Neural progenitor cell (in vitro differentiated cells): ENCODE measurements around the gene DRAM2.

Experiments used
- EZH2 ChIP-seq: fragments of 200-600 bp; sonication (generic); IDR thresholded peaks from 2 replicates; pipeline ENCODE4 v1.6.1; 2017; ENCODE audit warnings: antibody characterized with exemption, mild to moderate bottlenecking, moderate library complexity
- EZH2phosphoT487 ChIP-seq: fragments of 200-600 bp; sonication (generic); IDR thresholded peaks from 2 replicates; pipeline ENCODE4 v1.6.1; 2017; ENCODE audit warnings: antibody characterized with exemption
- TF ChIP-seq, protein P1 (sequence below): fragments of 200-600 bp; sonication (generic); IDR thresholded peaks from 2 replicates; pipeline ENCODE4 v1.5.1; 2017; ENCODE audit warnings: antibody characterized with exemption, mild to moderate bottlenecking

GRCh38 chr1:111175349-111175748 lies 35.5 kb upstream of the DRAM2 start:
- TF ChIP-seq, protein P1, sequence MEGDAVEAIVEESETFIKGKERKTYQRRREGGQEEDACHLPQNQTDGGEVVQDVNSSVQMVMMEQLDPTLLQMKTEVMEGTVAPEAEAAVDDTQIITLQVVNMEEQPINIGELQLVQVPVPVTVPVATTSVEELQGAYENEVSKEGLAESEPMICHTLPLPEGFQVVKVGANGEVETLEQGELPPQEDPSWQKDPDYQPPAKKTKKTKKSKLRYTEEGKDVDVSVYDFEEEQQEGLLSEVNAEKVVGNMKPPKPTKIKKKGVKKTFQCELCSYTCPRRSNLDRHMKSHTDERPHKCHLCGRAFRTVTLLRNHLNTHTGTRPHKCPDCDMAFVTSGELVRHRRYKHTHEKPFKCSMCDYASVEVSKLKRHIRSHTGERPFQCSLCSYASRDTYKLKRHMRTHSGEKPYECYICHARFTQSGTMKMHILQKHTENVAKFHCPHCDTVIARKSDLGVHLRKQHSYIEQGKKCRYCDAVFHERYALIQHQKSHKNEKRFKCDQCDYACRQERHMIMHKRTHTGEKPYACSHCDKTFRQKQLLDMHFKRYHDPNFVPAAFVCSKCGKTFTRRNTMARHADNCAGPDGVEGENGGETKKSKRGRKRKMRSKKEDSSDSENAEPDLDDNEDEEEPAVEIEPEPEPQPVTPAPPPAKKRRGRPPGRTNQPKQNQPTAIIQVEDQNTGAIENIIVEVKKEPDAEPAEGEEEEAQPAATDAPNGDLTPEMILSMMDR, result no peak
- TF ChIP-seq EZH2phosphoT487 (no peak), EZH2 (no peak)
